ENCODE results near the gene RNASEH2A. TPM values are rescaled to one million over a fixed set of nuclear protein-coding genes. Genes with fewer than 3 reads are reported as not detected.
A peak's percentile ranks its signal among the peaks of the same experiment; 100 is the strongest.

The RNASEH2A gene
- total and polyA plus RNA-seq, 2 of the 13 experiments (the other 11 are each of a cell fraction or from before 2014, with no cell fraction given), result 25.1 to 35.8 TPM

GRCh38 chr19:12806242-12807081 is at the start of gene RNASEH2A (continued):
- TF ChIP-seq SNAPC4 (CRISPR knock-in tag; IDR thresholded peaks at IDR 0.05) (peak; percentile 79), ZNF256 (CRISPR knock-in tag; conservative IDR thresholded peaks at IDR 0.05) (0 out of 2 replicates have a peak, but pooled peaks have one; percentile 32), ZNF713 (CRISPR knock-in tag; IDR thresholded peaks at IDR 0.05) (no peak; the same call in 1 of the 2 replicates), GTF2F1 (IDR thresholded peaks at IDR 0.05; ENCODE audit: low read length) (no peak), ZNF773 (CRISPR knock-in tag; IDR thresholded peaks at IDR 0.05; ENCODE audit: borderline replicate concordance) (peak; percentile 82; the same call in 1 of the 2 replicates), E2F5 (CRISPR knock-in tag; conservative IDR thresholded peaks at IDR 0.05) (peak; percentile 94), CEBPG (CRISPR knock-in tag; IDR thresholded peaks at IDR 0.05) (peak; percentile 23; the same call in 1 of the 2 replicates), ZNF563 (CRISPR knock-in tag; IDR thresholded peaks at IDR 0.05) (peak; percentile 73; the same call in 1 of the 2 replicates), SUZ12 (IDR thresholded peaks at IDR 0.05; ENCODE audit: low read depth, low read length) (peak; percentile 69), IRF9 (CRISPR knock-in tag; IDR thresholded peaks at IDR 0.05; ENCODE audit: borderline replicate concordance) (peak; percentile 84; the same call in 1 of the 2 replicates), HDAC1 (CRISPR knock-in tag; IDR thresholded peaks at IDR 0.05) (peak; percentile 98), POLR2AphosphoS5 (IDR thresholded peaks at IDR 0.05; ENCODE audit: low read depth, low read length) (peak; percentile 70), ZNF816 (CRISPR knock-in tag; IDR thresholded peaks at IDR 0.05; ENCODE audit: borderline replicate concordance) (no peak), KAT8 (CRISPR knock-in tag; IDR thresholded peaks at IDR 0.05) (peak; percentile 94), FOXA3 (CRISPR knock-in tag; IDR thresholded peaks at IDR 0.05) (peak; percentile 29; the same call in 1 of the 2 replicates), ZNF572 (CRISPR knock-in tag; IDR thresholded peaks at IDR 0.05) (no peak), ZNF24 (IDR thresholded peaks at IDR 0.05) (no peak), CREB1 (IDR thresholded peaks at IDR 0.05) (peak; percentile 88), CREB1 (CRISPR knock-in tag; IDR thresholded peaks at IDR 0.05) (peak; percentile 91), PBX3 (CRISPR knock-in tag; IDR thresholded peaks at IDR 0.05; ENCODE audit: borderline replicate concordance) (no peak; the same call in 1 of the 2 replicates), TFE3 (CRISPR knock-in tag; IDR thresholded peaks at IDR 0.05) (no peak; the same call in 1 of the 2 replicates)
